Measurements from ENCODE around the gene ZDHHC19.

- TF ChIP-seq POLR2A (IDR thresholded peaks at IDR 0.05; ENCODE audit: low read depth, low read length), result no peak
- TF ChIP-seq TAF1 (IDR thresholded peaks at IDR 0.05; ENCODE audit: borderline replicate concordance, low read depth, low read length), result no peak
Observed at GRCh38 chr3:196197524-196197923, 13.7 kb downstream of the ZDHHC19 start.

Measured in GM12892 (cell line).